ENCODE data around the gene KCNJ5.

GRCh38 chr11:128890216-128890542 lies 977 bp upstream of the KCNJ5 start:
- TF ChIP-seq CTCF (optimal IDR thresholded peaks at IDR 0.05 in 1 of 3, IDR thresholded peaks at IDR 0.05 in 1 of 3, conservative IDR thresholded peaks at IDR 0.05 in 1 of 3; ENCODE audit: extremely low read depth in 1 of 3, insufficient read depth in 2 of 3, low read length in 3 of 3) (no peak), EZH2 (IDR thresholded peaks at IDR 0.05; ENCODE audit: low read length) (no peak)
